GF-D8 (cell line): ENCODE measurements around the gene TPM1.
A peak's percentile ranks its signal among the peaks of the same experiment; 100 is the strongest.

Source experiments
- DNase-seq: peaks from one replicate; lab custom pipeline; 2025; lab: John Stamatoyannopoulos, UW

Gene TPM1

GRCh38 chr15:63042877-63043334 is 359 bp downstream of the TPM1 start:
- no peak for DNase-seq

GRCh38 chr15:63043335-63044076 is 959 bp downstream of the TPM1 start:
- DNase-seq = no peak

- DNase-seq = no peak
Observed at GRCh38 chr15:63044077-63044644, 1.6 kb downstream of the TPM1 start.

GRCh38 chr15:63044645-63045464 is 2.3 kb downstream of the TPM1 start:
- no peak for DNase-seq

GRCh38 chr15:63045465-63045840 is 2.9 kb downstream of the TPM1 start:
- DNase-seq = no peak

GRCh38 chr15:63045879-63046278 is 3.3 kb downstream of the TPM1 start:
- no peak for DNase-seq

GRCh38 chr15:63046917-63047760 is 4.6 kb downstream of the TPM1 start:
- no peak for DNase-seq

GRCh38 chr15:63047792-63048114 is 5.2 kb downstream of the TPM1 start:
- DNase-seq = no peak

- peak; percentile 20 for DNase-seq
Observed at GRCh38 chr15:63048115-63048775, 5.7 kb downstream of the TPM1 start.

GRCh38 chr15:63048776-63049665 is 6.5 kb downstream of the TPM1 start:
- DNase-seq = no peak

- DNase-seq = no peak
Observed at GRCh38 chr15:63049783-63050371, 7.3 kb downstream of the TPM1 start.

- DNase-seq = no peak
Observed at GRCh38 chr15:63050731-63051155, 8.2 kb downstream of the TPM1 start.

- DNase-seq = no peak
Observed at GRCh38 chr15:63051156-63052066, 8.9 kb downstream of the TPM1 start.

- no peak for DNase-seq
Observed at GRCh38 chr15:63052077-63052841, 9.7 kb downstream of the TPM1 start.

GRCh38 chr15:63052961-63053698 is 10.6 kb downstream of the TPM1 start:
- no peak for DNase-seq

- no peak for DNase-seq
Observed at GRCh38 chr15:63054281-63054683, 11.7 kb downstream of the TPM1 start.

- DNase-seq = no peak
Observed at GRCh38 chr15:63054985-63055384, 12.4 kb downstream of the TPM1 start.

GRCh38 chr15:63056829-63057228 is 14.3 kb downstream of the TPM1 start:
- DNase-seq = no peak
